Measurements from ENCODE around the gene COL4A6.

Gene COL4A6

DNA sequence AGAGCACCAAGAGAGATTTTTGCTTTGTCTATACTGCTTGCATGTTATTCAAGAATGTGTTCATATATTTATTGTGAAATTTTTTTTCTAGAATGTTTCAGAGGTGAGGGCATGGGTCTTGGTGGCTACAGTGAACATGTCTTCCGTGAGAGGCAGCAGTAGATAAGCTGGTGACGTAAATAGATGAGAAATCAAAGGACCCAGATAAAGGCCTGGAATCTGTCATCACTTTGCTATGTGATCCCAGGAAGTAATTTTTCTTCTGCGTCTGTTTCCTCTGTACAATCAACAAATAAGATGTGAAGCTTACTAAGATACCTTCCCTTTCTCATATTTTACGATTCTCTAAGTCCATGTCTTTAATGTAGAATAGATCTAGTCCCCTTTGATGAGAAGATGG lies 129.1 kb downstream of the COL4A6 start:
- FAIRE-seq (no peak), DNase-seq (ENCODE audit: insufficient read length, low spot score) (no peak)
- TF ChIP-seq, protein P1, sequence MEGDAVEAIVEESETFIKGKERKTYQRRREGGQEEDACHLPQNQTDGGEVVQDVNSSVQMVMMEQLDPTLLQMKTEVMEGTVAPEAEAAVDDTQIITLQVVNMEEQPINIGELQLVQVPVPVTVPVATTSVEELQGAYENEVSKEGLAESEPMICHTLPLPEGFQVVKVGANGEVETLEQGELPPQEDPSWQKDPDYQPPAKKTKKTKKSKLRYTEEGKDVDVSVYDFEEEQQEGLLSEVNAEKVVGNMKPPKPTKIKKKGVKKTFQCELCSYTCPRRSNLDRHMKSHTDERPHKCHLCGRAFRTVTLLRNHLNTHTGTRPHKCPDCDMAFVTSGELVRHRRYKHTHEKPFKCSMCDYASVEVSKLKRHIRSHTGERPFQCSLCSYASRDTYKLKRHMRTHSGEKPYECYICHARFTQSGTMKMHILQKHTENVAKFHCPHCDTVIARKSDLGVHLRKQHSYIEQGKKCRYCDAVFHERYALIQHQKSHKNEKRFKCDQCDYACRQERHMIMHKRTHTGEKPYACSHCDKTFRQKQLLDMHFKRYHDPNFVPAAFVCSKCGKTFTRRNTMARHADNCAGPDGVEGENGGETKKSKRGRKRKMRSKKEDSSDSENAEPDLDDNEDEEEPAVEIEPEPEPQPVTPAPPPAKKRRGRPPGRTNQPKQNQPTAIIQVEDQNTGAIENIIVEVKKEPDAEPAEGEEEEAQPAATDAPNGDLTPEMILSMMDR (IDR thresholded peaks at IDR 0.05; ENCODE audit: insufficient read depth, missing control alignments), result no peak

DNA sequence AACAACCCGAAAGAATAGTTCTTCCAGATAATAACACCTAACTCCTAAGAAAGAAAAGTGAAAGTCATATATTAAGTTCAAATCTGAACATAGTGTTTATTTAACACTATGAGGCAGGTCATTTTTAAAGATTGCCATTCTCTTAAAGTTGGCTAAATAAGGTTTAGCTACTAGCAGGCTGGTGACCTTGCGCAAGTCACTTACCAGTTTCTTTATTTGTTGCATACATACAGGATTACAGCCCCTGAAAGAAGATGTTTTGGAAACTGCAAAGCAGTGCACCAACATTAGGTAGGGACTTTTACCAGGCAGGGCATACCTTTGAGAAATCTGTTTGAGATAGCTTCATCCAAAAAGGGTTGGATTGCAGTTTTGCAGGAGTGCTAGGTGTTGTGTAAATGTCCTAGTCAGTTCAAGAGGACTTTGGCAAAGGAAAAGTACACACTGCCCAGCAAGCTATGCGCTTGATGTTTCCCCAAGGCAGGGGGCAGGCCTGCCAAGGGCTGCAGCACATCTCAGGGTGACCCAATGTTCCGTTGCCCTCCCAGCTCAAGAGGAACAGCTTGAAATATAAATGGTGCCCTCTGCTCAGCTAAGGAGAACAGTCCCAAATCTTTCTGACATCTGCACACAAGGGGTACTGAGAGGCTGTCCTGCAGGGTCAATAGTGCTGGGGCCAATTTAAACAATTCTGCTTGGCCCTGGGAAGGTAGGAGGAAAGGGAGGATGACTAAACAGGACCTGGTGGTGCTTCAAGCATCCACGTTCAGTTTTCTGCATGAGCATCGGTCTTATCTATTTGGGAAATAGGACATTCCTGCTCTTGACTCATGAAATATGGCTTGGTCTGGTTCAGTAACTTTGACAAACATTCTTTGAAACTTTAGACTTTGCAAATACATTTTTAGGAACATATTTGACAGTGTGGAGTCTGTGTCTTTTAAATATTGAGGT lies 130.8 kb downstream of the COL4A6 start:
- FAIRE-seq, result no peak
- DNase-seq (ENCODE audit: insufficient read length, low spot score), result no peak
- TF ChIP-seq, protein P1 (IDR thresholded peaks at IDR 0.05; ENCODE audit: insufficient read depth, missing control alignments), result no peak

DNA sequence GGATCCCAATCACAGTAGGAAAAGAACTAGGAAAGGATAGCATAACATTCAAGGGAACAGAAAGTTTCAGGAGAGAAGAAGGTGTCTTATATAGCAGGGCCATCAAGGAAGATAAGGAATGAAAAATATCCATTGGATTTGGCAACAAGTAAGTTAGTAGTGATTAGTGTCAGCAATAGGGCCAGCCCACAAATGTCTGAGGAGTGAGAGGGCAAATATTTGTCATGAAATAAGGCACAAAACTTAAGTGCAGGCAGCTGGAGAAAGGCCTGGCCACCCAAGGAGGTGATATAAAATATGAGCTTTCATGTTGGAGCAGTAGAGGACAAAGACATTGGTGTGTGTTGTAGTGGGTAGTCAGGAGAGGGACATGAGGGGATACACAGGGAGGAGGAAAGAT lies 132.1 kb downstream of the COL4A6 start:
- TF ChIP-seq, protein P1 (IDR thresholded peaks at IDR 0.05; ENCODE audit: insufficient read depth, missing control alignments), result no peak
- FAIRE-seq (no peak), DNase-seq (ENCODE audit: insufficient read length, low spot score) (no peak)

DNA sequence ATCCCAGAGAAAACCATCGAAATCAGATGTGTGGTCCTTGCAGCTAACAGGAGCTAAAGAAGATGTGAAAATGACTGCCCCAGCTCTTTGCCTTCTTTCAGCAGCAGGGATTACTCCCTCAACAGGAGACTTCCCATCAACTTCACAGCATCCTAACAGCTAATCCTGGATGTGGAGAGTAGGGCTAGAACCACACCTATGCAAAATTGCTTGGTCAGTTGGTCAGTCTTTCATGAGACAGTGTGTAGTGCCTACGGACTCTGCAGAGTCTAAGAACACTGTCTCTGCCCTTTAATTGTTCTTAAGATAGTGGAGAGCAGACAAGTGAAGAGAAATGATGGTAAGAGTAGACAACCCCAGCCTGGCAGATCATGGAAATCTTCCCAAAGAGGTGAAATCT lies 133.5 kb downstream of the COL4A6 start:
- FAIRE-seq (no peak), DNase-seq (ENCODE audit: insufficient read length, low spot score) (no peak)
- TF ChIP-seq, protein P1 (IDR thresholded peaks at IDR 0.05; ENCODE audit: insufficient read depth, missing control alignments), result no peak

DNA sequence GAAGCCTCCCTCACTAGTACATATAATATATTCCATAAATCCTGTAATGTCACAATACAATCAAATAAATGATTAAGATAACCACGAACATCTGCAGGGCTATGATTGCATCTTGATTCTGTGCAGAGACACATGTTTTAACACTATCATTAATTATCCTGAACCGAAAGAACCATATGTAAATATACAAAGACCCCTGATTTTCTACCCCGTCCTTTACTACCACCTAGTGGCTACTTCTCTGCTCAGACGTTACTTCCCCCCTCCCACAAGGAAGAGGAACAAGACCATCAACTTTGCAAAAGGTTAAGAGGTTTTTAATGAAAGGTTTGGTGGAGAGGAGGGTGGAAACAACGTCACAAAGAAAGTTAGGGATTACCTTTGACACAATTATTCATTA lies 134.0 kb downstream of the COL4A6 start:
- no peak for DNase-seq (ENCODE audit: insufficient read length, low spot score)
- TF ChIP-seq, protein P1 (IDR thresholded peaks at IDR 0.05; ENCODE audit: insufficient read depth, missing control alignments), result peak; percentile 60
- no peak for FAIRE-seq

DNA sequence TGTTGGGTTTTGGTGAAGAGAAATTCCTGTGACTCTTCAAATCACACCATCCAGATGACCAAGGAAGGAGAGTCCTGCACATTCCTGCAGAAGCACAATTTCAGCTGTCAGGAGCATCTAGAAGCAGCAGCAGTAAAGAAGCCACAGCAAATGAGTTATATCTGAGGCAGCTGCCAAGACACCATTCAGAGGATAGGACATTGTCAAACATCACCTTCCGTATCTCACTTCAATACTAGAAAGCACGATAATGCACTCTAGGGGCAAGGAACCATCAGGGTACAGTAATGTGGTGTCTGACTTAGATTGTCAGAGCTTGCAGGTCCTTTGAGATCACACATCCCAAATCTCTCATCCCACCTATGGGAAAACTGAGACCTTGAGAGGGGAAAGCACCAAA lies 134.5 kb downstream of the COL4A6 start:
- TF ChIP-seq, protein P1 (IDR thresholded peaks at IDR 0.05; ENCODE audit: insufficient read depth, missing control alignments), result no peak
- DNase-seq (ENCODE audit: insufficient read length, low spot score), result no peak
- FAIRE-seq, result no peak

DNA sequence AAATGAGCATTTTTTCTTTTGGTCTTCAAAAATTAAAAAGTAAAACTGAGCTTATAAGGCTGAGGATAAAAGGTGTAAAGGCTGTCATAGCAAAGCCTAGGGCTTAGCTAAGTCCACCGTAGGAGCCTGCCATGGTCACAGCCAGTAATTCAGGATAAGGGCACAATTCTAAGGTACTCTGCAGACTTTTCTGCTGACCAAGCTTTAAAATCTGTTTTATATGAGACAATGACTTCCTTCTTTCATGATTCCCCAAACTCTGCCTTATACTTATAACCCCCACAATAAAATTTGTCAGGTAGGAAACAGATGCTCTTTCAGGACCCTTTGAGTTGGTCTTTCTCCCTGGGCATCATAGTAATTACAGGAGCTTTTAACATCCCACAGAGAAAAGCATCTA lies 138.5 kb downstream of the COL4A6 start:
- TF ChIP-seq, protein P1 (IDR thresholded peaks at IDR 0.05; ENCODE audit: insufficient read depth, missing control alignments), result no peak
- FAIRE-seq, result no peak
- no peak for DNase-seq (ENCODE audit: insufficient read length, low spot score)

Measured in D721Med (cell line).